Activated CD4-positive, CD25-positive, alpha-beta regulatory T cell treated with anti-CD3 and anti-CD28 coated beads, Interleukin-2, amount 50 U/mL, for 72 hours (primary cell): ENCODE measurements around the gene ARHGEF19.
A peak's percentile ranks its signal among the peaks of the same experiment; 100 is the strongest.
"Not testable (repeated sequence)": the region's sequence is repeated elsewhere in the genome, so short reads cannot be mapped to it uniquely, and the experiment has no call there.

Experiments used
- DNase-seq: peaks from one replicate; pipeline ENCODE4 v3.0.0; 2021

The ARHGEF19 gene

DNA sequence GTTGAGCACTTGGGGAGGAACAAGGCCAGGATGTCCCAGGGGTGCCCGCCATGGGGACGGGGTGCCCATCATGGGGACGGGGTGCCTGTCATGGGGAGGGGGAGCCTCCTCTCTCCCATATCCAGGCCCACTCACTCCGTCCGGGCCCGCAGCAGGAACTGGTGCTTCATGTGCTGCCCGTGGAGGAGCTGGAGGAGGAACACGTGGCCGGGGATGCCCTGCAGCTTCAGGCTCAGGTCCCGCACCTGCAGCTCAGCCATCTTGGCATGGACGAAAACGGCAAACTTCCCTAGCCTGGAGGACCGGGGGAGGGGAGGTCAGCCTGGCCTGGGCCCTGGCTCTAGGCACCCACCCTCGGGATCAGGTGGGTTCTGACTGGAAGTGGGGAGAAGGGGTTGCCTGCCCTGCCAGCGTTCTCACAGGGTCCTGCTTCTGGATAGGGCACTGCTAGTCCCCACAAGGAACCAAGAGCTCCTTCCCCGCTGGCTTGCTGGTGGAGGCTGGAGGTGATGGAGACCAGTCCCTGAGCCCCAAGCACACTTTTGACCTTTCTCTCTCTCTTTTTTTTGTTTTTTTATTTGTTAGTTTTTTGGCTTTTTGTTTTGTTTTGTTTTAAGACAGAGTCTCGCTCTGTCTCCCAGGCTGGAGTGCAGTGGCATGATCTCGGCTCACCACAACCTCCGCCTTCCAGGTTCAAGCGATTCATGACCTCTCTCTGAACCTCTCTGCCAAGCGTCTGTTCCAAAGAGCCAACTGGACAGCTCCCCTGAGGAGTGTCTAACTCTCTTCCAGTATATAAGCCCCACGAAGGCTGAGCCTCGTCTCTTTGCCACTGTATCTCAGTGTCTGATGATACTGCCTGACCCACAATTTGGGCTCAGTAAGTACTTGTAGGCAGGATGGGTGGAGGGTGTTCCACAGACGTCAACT is 9.9 kb downstream of the ARHGEF19 start:
- no peak for DNase-seq

DNA sequence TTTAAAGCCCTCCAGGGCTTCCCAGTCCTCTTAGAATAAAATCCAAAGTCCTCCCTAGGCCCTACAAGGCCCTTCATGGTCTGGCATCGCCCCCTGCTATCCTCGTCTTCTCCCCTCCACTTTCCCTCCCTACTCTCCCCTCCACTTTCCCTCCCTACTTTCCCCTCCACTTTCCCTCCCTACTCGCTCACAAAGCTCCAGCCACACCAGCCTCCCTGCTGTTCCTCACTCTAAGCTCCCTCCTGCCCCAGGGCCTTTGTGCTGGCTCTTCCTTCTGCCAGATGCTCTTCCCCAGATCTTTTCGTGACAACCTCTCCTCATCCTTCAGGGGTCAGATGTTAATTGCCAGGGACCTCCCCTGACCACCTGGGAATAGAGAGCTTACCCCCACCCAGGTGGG is 12.8 kb downstream of the ARHGEF19 start:
- no peak for DNase-seq

DNA sequence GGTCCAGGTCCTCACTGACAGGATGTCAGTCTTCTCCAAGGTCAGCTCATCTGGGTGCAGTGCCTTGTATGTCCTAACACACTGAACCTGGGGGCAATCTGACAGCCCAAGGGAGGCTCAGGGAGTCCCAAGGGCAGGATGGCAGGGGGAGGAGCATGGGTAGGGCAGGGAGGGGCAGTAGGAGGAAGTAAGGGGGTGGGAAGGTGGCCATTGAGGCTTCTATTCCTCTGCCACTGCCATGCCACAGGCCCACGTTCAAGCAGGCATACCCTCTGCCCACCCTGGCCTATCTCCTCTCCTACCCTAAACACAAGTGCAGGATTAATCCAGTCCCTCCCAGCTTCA is 13.3 kb downstream of the ARHGEF19 start:
- no peak for DNase-seq

DNA sequence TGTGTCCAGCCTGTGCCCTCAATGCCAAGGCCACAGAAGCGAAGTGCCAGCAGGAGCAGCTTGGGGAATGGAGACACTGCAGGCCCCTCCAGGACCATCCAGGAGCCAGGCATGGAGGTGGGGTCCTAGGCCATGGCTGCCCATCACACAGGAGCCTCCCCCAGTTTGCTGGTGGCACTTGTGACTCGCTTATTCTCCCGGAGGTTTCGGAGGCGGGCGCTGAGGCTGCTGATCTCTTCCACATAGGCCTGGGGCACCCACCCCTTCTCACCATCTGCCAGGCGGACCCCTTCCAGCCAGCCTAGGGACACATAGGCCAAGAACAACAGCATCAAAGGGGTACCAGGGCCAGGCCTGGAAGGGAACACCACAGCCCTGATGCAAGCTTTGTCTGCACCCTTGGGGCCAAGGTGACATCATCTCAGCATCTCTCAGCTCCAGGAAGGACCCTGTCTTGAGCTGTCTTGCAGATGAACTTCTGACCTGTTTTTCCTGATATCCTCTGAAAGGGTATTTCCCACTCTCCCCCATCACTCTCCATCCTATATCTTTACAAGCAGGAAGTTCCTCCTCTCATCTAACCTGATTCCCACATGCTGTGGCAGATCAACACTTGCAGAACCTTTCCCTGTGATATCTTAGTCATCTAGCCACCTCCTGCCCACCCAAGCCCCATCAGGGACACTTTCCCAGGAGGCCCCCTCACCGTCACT is 13.9 kb downstream of the ARHGEF19 start:
- no peak for DNase-seq

DNA sequence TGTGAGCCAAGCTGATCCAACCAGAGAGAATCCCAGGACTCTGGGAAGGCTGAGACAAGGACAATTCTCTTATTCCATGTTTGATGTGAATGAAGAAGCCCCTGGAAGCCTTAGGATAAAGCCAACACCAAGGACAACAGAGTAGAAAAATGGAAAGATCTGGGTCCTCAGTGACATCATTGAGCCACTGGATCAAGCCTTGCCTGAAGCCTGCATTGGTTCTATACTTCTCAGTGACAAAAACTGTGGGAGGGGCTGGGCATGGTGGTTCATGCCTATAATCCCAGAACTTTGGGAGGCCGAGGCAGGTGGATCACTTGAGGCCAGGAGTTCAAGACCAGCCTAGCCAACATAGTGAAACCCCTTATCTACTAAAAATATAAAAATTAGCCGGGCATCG is 15.6 kb downstream of the ARHGEF19 start:
- DNase-seq = no peak

DNA sequence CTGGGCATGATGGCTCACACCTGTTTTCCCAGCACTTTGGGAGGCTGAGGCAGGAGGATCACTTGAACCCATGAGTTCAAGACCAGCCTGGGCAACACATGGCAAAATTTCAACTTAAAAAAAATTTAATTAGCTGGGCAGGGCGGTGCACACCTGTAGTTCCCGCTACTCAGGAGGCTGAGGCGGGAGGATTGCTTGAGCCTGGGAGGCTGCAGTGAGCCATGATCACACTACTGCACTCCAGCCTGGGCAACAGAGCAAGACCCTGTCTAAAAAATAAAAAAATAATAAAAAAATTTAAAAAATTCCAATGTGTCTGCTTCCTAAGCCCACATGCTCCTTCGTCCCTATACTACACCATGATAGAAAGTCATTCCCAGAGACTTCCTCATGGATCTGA is 16.3 kb downstream of the ARHGEF19 start:
- DNase-seq = not testable (repeated sequence)

DNA sequence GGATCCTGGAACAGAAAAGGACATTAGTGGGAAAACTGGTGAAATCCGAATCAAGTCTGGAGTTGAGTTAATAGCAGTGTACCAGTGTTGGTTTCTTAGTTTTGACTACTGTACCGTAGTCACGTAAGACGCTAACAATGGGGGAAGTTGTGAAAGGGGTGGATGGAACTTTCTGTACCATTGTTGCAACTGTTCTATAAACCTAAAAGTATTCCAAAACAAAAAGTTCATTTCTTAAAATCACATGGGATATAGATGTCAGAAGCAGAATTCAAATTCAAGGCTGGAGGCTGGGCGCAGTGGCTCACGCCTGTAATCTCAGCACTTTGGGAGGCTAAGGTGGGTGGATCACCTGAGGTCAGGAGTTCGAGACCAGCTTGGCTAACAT is 16.9 kb downstream of the ARHGEF19 start:
- DNase-seq = no peak

DNA sequence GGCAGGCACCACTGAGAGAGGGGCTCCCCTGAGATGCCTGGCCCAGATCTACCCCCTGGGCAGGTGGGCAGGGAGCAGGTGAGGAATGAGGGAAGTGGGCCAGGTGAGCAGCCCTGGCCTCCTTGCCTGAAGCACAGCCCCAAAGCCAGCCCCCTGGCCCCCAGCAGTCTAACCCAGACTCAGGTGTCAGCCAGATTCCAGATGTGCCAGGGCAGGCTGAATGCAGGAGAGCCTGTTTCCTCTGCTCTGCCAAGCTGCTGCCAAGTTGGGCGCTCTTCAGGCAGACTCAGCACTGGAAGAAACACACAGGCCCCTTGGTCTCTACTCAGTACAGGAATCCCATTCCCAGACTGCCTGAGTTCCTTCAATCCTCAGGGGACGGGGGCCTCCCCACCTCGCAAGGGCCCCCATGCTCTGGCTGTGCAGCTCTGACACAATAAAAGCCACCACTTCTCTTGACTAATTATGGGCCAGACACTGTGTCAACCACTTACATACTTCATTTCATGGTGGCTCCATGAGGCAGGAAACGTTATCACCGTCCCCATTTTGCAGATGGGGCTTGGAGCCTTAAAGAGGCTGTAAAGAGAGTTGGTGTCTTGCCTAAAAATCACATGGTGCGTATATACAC is 20.4 kb downstream of the ARHGEF19 start:
- DNase-seq = no peak

DNA sequence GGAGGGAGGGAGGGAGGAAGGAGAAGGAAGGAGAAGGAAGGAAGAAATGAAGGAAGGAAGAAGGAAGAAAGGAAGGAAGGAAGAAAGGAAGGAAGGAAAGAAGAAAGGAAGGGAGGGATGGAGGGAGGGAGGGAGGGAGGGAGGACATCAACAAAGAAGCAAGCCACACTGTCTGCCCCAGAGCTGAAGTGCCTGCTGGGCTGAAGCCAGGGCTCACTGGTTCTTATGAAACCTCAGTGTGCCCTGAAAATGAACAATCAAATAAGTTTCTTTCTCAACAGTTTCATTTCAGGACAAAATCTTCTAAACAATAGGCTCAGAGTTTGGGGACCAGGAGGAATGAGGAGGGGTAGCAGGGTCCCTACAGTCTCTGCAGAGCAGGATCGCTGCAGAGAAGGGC is 21.1 kb downstream of the ARHGEF19 start:
- no peak for DNase-seq

DNA sequence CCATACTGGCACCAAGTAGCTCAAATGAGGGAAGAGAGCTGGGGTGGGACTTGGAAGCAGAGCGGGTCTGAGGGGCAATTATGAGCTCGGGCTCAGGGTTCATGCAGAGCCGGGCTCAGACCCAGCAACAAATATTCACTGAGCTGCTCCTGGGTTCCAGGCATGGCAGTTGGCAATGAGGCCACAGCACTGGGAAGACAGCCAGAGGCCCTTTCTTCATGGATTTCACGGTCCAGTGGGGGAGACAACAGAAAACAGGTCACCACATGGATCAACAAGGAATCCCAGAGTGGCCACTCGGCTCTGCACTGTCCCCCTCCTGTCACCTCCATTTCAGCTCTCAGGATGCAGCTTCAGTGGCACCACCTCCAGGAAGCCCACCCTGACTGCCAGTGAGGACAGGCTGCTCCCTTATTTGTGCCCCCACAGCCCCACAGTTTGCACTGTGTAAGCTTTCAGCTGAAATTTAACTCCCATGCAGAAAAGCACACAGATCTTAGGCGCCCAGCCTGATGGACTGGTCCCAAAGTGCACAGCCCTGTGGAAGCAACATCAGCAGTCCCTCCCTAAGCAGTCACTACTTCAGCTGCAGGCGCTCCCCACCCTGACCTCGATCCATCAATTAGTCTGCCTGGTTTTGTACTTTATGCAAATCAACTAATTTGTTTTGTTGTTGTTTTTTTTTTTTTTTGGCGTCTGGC is 22.4 kb downstream of the ARHGEF19 start:
- no peak for DNase-seq

DNA sequence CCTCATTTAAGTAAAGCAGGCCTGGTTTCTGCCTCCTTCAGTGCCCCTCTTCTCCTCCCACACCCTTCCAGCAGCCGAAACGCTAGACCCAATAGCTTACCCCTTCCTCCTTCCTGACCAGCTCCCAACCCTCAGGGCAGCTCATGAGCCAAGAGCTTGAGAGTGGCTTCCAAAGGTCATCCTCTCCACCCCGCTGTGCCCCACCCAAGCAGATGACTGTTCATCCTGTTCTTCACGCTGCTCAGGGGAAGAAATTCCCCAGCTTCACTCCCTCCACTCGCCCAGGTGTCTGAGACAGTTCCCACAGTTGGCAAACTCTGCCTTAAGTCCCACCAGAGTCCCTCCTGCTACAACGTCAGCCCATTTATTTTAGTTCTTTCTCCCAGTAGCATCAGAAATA is 23.4 kb downstream of the ARHGEF19 start:
- no peak for DNase-seq

DNA sequence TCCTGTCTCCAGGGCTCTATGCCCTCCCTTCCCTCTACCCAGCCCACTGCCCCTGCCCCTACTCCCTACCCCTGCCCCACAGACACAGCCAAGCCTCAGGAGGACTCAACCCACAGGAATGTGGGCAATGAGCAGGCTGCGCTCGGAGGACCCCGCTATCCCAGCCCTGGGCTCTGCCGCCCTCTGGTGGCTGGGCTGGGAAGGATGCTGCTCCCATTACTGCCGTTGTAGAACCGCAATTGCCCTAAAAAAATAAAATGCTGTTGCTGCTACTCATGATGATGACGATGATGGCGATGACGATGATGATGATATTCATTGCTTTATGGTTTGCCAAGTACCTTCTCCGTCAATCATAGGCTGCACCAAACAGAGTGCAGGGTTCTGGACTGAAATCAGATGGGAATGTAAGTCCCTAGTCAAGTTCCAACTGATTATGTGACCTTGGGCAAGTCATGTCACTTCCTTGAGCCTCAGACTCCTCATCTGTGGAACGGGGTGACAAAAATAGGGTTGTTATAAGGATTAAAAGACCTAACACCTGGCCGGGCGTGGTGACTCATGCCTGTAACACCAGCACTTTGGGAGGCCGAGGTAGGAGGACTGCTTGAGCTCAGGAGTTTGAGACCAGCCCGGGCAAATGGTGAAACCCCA is 24.6 kb downstream of the ARHGEF19 start:
- DNase-seq = peak; percentile 79

DNA sequence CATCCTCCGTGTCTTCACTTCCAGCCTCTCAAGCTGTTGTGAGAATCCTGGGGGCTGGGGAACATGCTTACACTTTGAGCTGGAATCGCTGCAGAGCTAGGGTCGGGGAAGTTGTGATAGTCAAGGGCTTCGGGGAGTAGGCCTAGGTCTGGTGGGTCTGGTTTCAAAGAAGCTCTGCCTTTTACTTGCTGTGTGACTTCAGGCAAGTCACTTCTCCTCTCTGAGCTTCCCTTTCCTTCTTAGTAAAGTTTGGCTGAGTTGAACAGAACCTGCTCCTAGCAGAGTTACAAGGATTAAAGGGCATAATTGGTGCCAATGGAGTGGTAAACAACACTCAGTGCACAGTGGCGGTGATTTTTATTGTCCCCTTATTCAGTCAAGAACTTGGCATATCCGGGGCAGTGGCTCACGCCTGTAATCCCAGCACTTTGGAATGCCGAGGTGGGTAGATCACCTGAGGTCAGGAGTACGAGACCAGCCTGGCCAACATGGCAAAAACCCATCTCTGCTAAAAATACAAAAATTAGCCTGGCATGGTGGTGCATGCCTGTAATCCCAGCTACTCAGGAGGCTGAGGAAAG is 25.7 kb downstream of the ARHGEF19 start:
- no peak for DNase-seq

DNA sequence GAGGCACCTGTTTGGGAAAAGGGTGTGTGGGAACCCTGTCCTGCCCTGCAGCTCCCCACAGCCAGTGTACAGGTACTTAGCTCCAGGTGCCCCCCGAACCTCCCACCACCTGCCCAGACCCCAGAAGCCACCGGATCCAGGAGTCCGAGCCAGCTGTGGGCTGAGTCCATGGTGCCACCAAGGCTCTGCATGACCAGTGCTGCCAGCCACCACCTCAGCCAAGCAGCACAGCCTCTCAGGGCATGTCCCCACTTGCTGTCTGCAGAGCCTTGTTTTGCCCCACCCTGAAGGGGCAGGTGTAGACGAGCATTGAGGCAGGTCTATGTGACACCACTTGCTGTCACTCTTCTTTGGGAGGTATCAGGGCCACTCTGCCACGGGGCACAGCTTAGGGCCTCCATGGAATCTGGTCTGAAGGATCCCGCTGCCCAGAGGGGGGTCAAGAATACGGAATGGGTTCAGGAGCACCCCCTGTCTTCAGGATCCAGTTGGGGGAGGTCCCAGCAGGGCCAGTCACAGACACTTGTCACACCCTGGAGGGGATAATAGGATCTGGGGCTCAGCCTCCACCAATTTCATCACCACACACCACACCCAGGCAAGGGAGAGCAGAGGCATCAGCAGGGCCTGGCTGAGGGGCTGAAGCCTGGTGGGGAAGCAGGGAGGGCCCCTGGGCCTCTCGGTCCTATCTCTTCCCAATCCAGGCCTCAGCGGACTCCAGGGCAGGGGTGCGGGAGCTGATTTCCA is 27.7 kb downstream of the ARHGEF19 start:
- no peak for DNase-seq

DNA sequence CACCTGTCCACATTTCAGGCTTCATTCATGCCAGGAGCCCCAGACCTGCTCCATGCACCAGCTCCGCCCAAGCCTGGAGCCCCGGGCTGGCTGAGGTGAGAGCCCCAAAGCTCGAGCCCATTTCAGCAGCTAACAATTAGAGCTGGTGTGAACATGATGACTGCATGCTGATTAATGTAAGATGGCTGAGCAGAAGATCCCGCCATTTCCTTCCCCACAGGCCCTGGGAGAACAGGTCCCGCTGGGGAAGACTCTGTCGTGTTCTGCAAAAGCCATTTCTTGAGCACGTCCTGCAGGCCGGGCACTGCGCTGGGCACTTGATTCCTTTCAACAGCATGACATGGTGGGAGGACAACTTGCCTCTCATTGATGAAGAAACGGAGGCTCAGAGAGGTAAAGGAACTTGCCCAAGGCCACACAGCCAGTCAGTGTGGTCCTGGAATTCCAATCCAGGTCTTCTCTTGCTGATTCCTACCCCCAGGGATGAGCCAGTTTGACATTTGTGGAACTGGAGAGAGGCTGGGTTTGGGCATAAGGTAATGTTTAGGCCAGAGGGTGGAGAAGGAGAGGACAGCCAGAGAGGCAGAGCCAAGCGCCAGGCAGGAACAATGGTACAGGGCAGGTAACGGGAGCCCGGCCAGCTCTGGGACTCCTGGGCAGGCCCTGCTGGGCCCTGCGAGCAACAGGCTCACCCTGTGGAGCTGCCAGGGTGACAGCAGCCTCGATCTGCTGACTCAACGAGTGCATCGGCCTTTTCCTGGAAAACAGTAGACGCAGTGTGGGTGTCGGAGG is 28.5 kb downstream of the ARHGEF19 start:
- no peak for DNase-seq

DNA sequence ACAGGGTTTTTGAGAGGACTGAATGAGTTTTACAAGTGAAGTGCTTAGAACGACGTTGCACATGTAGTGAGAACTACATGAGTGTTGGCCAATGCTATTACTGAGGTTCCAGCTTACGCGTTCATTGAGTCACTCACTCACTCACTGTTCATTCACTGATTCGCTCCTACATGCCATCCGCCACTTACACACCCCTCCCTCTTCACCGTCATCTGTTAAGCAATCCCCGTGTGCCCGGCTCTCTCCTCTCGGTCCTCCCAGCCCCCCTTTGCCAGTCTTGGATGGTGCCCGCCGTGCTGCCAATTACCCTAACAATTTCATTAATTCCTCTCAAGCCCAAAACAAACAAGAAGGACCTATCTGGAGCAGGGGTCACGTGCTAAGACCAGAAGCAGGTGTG is 29.3 kb downstream of the ARHGEF19 start:
- no peak for DNase-seq

DNA sequence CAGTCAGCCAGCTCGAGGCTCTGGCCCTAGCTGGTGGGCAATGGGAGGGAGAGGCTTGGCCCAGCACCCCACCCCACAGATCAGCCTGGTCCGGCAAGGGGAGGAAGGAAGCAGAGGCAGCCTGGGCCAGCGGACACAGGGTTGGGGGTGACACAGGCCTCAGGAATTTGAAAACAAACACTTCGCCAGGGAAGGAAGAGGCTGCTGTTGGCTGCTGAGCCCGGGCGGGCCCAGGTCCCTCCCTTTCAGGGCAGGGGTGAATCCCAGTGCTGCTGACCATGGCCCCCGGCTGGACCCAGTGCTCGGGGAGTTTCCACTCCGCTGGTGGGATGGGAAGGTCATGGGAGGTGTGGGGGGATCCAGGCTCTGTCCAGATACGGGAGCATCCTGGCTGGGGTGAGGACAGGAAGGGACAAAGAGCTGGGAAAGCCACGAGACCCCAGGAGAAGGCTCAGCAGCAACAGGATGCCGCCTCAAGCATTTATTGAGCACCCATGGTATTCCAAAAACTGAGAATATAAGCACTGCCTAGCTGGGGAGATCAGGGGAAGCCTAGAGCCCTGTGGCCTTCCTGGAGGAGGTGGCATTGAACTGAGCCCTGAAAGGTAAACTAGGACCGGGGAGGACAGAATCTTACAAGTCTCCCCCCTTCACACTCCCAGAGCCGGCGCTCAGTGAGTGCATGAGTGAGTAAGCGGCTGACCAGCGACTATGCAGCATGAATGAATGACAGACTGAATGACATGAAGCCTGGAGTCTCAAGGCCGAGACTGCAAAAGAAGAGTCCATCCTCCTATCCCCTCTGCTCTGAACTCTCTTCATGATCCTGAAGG is 30.3 kb downstream of the ARHGEF19 start:
- DNase-seq = no peak

DNA sequence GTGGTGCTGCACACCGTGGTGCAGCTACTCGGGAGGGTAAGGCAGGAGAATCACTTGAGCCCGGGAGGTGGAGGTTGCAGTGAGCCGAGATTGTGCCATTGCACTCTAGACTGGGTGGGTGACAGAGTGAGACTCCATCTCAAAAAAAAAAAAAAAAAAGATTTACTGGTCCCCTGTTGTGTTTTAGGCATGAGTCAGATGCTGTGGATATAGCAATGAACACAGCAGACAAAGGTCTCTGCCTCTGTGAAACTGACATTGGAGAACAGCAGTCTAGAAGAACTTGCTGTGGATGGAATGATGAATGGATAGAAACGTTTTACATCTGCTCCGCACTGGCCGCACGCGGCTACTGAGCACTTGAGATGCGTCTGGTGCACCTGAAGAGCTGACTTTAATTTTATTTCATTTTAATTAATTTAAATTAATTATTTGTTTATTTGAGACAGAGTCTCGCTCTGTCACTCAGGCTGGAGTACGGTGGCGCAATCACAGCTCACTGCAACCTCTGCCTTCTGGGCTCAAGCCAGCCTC is 32.1 kb downstream of the ARHGEF19 start:
- no peak for DNase-seq
